ENCODE results near the gene NBR1.

DNA sequence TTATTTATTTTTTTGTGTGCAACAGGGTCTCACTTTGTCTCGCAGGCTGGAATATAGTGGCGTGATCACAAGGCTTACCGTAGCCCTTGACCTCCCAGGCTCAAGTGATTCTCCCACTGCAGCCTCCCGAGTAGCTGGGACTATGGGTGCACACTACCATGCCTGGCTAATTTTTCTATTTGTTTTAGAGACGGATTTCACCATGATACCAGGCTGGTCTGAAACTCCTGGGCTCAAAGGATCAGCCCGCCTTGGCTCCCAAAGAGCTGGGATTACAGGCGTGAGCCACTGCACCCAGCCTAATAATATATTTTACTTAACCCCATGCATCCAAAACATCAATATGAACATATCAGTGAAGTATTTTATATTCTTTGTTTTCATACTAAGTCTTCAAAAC, 55.4 kb downstream of the NBR1 start:
- no peak for TF ChIP-seq YY1 (IDR thresholded peaks at IDR 0.05; ENCODE audit: insufficient read depth, insufficient read length)
- TF ChIP-seq SUZ12 (IDR thresholded peaks at IDR 0.05; ENCODE audit: extremely low read depth, insufficient read depth, insufficient read length), result no peak
- TF ChIP-seq ZNF274 (IDR thresholded peaks at IDR 0.05; ENCODE audit: low read depth, low read length), result no peak
